Ishikawa (cell line): ENCODE measurements around the gene SGSH.

Source experiments
- CEBPB ChIP-seq: IDR thresholded peaks from 2 replicates; pipeline ENCODE4 v1.6.1; 2012
- EGR1 ChIP-seq: IDR thresholded peaks from 2 replicates; pipeline ENCODE4 v1.6.1; 2012
- EP300 ChIP-seq: IDR thresholded peaks from 2 replicates; pipeline ENCODE4 v1.6.1; 2012; ENCODE audit warnings: borderline replicate concordance
- MAX ChIP-seq: IDR thresholded peaks from 2 replicates; pipeline ENCODE4 v1.6.1; 2012
- TAF1 ChIP-seq: IDR thresholded peaks from 2 replicates; pipeline ENCODE4 v1.6.1; 2012; ENCODE audit warnings: low read depth, mild to moderate bottlenecking
- YY1 ChIP-seq: IDR thresholded peaks from 2 replicates; pipeline ENCODE4 v1.6.1; 2012; ENCODE audit warnings: low read depth

DNA sequence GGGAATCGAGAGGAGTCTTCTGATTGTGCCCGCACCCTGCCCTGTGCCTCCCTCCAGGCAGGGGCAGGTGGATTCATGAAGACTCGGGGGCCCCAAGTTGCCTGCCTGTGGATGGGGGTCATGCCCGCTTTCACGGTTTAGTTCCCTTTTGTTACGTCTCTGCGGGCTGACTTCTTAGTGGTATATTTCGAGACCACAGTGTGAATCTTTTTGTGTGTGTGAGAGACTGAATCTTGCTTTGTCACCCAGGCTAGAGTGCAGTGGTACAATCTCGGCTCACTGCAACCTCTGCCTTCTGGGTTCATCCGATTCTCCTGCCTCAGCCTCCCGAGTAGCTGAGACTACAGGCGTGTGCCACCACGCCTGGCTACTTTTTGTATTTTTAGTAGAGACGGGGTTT is 22.4 kb upstream of the SGSH start:
- TF ChIP-seq TAF1 (no peak), MAX (no peak), CEBPB (no peak), YY1 (no peak), EP300 (no peak), EGR1 (no peak)
